Right lobe of liver (tissue), 4 donors: ENCODE data around the gene SMAD7.

ENCODE experiments used
- CTCF ChIP-seq, 4 donors: fragments of 200-600 bp in 3 of 4; fragments of 450-650 bp in 1 of 4; IDR thresholded peaks; one replicate each; pipeline versions ENCODE4 v1.5.1 to v1.8.0; 2016 to 2022; ENCODE audit warnings: antibody characterized with exemption in 4 of 4, mild to moderate bottlenecking in 2 of 4
- POLR2A ChIP-seq: fragments of 450-650 bp; IDR thresholded peaks from one replicate; pipeline ENCODE4 v1.6.1; 2017; ENCODE audit warnings: antibody characterized with exemption, mild to moderate bottlenecking
- donor health status: DM: no; HTN: no; CAD: no.
- donor health status: DM: no; HTN: no; CAD: no.
- donor health status: DM: no; HTN: yes; CAD: no.

GRCh38 chr18:48975817-48976649, 25.3 kb upstream of the SMAD7 start:
- no peak for TF ChIP-seq CTCF (IDR thresholded peaks at IDR 0.05)
- TF ChIP-seq POLR2A: peak; percentile 55
